Brain pericyte (primary cell): Measurements from ENCODE around the gene DGKI.
A peak's percentile ranks its signal among the peaks of the same experiment; 100 is the strongest.

Source experiments
- DNase-seq: peaks from one replicate; pipeline ENCODE4 v3.0.0-alpha.2; 2012; ENCODE audit warnings: low read depth, low spot score

The DGKI gene

DNA sequence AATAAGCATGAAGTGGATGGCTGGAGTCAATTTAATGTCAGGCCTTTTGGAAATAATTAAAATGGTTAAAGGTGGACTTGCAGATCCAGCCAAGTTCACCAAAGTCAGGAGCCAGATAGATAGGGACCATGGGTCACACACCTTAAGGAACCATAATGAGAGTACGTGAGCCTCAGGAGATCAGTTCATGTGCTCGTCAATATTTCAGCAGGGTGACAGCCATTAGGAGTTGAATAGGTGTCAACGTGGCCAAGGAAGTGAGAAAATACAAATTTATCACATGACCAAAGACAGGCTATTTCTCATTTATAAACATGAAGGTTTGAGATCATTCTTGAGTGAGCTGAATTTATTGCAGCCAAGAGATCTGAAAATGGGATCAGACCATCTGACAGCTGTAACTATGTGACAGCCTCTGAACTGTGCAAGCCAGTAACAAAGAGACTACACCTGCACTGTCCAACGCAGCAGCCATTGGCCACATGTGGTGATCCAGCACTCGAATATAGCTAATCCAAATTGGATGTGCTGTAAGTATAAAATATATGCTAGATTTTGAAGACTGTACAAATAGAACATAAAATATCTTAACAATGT is 253.6 kb downstream of the DGKI start:
- no peak for DNase-seq

- peak; percentile 47 for DNase-seq
Measured at GRCh38 chr7:137592232-137592896, 254.4 kb downstream of the DGKI start.

- DNase-seq: no peak
Measured at GRCh38 chr7:137591421-137591837, 255.3 kb downstream of the DGKI start.

DNA sequence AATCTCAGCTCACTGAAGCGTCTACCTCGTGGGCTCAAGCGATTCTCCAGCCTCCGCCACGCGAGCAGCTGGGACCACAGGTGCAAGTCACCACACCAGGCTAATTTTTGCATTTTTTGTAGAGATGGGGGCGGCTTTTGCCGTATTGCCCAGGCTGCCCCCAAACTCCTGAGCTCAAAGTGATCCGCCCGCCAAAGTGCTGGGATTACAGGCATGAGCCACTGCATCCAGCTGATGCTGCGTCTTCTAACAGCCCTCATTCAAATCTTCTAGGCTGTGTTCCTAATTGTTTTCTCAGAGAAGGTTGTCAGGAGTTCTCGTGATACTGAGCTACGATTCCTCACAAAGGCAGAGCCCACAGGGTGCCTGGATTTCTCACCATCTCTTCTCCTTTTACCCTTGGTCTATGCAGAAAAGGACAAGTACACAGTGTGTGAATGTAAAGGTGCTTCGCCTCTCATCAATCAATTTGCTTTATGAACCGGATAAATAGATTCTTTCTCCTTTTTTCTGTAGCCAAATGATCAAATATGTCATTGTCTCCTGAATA is 255.9 kb downstream of the DGKI start:
- no peak for DNase-seq

GRCh38 chr7:137590071-137590755 is 256.6 kb downstream of the DGKI start:
- no peak for DNase-seq

- no peak for DNase-seq
Measured at GRCh38 chr7:137587326-137587725, 259.4 kb downstream of the DGKI start.

DNA sequence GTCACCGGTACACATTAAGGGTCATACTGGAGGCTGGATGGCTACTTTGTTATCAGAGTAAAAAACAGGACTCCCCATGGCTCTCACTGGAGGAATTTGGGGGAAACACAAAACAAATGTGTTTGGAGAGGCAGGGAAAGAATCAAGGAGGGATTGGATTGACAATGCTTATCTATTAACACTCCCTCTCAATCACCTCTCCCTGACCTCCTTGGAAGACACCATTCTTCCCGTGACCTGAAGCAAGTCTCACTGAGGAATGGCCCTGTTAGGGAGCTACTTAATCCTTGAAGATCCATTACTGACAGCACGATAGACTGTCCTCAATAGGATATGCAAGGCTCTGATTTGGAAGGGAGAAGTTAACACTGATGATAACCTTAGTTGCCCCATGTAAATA is 261.2 kb downstream of the DGKI start:
- DNase-seq: no peak

- no peak for DNase-seq
Measured at GRCh38 chr7:137583172-137583571, 263.6 kb downstream of the DGKI start.

DNA sequence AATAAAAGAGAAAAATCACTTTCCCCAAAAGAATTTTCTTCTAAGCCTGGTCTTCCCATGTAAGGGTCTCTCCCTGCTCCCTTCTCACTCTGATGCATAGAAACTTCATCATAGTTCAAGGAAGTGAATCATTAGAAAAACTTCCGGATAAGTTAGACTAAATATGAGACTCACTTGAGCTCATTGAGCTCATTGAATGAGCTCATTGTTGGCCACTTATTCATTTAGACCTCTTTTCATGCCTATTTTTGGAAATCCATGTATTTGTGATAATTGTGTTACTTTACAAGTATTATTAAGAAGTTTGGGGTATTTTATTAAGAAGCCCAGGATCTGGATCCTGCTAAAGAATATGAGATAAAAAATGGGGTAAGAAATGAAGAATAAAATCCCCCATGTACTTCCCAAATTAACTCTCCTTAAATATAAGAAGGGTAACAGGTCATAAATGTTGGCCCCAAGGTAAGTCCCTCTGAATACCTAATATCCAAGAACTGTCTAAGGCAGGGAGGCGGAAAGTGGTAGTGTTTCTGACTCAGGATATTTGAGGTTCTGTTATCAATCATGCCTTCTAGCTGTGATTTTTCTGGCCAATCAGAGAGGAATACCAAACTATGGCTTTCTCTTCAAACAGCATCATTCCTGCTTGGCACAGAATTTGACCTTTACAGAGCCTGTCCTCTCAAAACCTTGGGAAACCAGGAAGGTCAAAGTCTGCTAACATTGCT is 266.7 kb downstream of the DGKI start:
- DNase-seq: no peak

DNA sequence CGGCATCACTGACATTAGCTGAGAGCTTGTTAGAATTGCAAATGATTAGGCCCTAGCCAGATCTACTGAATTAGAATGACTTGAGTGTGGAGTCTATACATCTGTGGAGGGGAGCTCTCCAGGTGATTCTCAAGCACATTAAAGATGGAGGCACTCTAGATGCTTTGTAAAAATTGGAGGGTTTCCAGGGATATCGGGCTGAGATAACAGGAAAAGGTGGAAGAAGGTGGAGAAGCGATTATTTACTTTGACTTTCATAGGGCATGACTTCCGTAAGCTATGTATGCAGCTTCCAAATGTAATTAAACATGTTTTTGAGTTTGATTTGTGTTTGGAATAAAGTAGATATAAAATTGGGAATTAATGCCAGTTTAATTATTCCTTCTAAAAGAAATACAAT is 268.2 kb downstream of the DGKI start:
- no peak for DNase-seq

DNA sequence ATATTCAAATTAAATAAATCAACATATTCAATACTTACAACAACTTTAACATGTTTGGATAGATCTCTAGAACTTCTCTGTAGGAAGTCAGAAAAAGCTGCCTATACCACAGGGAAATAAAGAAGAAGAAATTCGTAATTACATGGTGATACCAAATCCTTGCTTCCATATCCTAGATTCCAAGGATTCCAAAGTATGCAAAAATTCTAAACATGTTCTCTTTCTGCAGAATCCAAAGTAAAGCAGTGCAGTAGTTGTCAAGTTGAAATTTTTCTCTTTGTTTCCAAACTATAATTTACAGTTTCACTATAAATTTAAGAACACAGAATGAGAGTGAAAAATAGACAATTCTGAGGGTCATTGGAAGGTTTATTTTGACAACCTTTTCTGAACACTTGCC is 269.6 kb downstream of the DGKI start:
- no peak for DNase-seq

GRCh38 chr7:137576481-137576880 is 270.3 kb downstream of the DGKI start:
- DNase-seq: no peak

GRCh38 chr7:137574812-137575211 is 272.0 kb downstream of the DGKI start:
- DNase-seq: no peak

GRCh38 chr7:137572056-137572784 is 274.6 kb downstream of the DGKI start:
- DNase-seq: no peak

- no peak for DNase-seq
Measured at GRCh38 chr7:137564677-137565076, 282.1 kb downstream of the DGKI start.

GRCh38 chr7:137563981-137564380 is 282.8 kb downstream of the DGKI start:
- DNase-seq: no peak

DNA sequence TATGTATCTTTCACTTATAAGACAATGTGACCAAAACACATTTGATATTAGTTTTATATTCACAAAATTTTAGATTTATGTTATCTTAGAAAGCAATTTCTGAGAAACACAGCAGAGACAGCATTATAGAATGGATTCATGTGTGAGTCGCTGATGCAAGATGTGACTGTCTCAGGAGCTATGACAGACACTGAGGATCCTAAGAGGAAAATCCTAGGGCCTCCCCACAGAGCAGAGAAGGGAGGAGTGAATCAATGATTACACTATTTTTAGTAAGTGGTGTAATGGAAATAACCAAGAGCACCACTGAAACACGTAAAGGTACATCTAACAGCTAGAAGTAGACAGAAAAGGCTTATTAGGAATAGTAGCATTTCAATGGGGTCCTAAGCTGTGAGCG is 299.3 kb downstream of the DGKI start:
- no peak for DNase-seq

DNA sequence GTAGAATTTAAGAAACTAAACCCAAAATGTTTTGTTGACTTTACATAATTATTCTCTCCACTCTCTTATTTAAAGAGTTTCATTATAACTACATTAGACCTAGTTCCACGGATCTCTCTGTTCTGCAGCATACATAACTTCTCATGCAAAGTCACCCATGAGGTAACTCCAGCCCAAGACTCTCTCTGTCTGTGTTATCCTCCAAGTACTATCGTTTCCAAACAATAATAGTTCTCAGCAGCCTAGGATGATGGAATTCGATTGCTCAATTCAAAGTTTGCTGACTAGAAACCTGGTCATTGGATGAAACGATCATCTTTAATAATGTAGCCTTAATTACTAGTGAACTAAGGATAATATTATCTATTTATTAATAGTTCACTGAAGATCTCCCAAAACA is 300.1 kb downstream of the DGKI start:
- no peak for DNase-seq

GRCh38 chr7:137546009-137546408 is 300.8 kb downstream of the DGKI start:
- no peak for DNase-seq

DNA sequence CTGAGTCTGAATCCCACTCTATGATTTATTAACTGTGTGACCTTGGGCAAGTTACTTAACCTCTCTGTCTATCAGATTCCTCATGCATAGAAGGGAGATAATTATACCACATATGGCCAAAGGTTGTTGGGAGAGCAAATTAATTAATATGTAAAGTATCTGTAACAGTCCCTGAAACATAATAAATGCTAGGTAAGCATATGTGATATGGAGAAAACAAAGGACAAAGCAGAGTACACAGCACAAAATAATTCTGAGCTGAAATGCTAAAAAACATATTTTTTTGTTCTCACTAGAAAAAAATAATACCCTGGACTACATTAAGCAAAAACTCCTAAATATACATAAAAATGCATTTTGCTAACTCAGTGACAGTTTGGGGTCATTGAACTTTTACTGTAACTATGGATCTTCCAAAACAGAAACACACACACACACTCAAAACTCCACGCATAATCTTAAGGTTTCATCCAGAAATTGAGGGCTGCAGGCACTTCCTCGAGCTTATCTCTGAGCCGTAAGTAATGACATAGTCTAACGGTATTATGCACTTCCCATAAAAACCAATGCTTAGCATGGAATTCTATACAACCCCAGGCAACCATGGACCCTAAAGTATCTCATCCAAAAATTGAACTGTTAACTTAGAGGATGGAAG is 301.6 kb downstream of the DGKI start:
- no peak for DNase-seq
